Brain microvascular endothelial cell (primary cell): ENCODE results near the gene C9orf72.
A peak's percentile ranks its signal among the peaks of the same experiment; 100 is the strongest.

Source experiments
- DNase-seq: peaks from one replicate; pipeline ENCODE4 v3.0.0-alpha.2; 2020
- H3K27ac ChIP-seq: fragments of 250-450 bp; sonication (Bioruptor Pico); 2 replicates; pipeline ENCODE4 v1.5.1; 2020; ENCODE audit warnings: mild to moderate bottlenecking, moderate library complexity
- H3K27me3 ChIP-seq: fragments of 250-450 bp; sonication (Bioruptor Pico); replicated peaks from 2 replicates; pipeline ENCODE4 v1.5.1; 2020; ENCODE audit warnings: mild to moderate bottlenecking
- H3K36me3 ChIP-seq: fragments of 250-450 bp; sonication (Bioruptor Pico); replicated peaks from 2 replicates; pipeline ENCODE4 v1.5.1; 2020; ENCODE audit warnings: mild to moderate bottlenecking
- H3K4me3 ChIP-seq: 2 replicates; pipeline ENCODE4 v1.5.1; 2011; ENCODE audit warnings: low read depth, mild to moderate bottlenecking, control low read depth, low read length, moderate library complexity
- in situ Hi-C: cut with HindIII; loops from 2 replicates; pipeline ENCODE4 v1.10.0; 2017; ENCODE audit warnings: low sequenced_read_pairs, low pct_ligation_motif_present
- TF ChIP-seq, protein P1 (sequence below): IDR thresholded peaks from 2 replicates; pipeline ENCODE4 v1.5.1; 2011; ENCODE audit warnings: low read depth, mild to moderate bottlenecking, moderate library complexity, low read length, control low read depth, inconsistent platforms; ENCODE audit errors: missing control alignments

The C9orf72 gene

DNA sequence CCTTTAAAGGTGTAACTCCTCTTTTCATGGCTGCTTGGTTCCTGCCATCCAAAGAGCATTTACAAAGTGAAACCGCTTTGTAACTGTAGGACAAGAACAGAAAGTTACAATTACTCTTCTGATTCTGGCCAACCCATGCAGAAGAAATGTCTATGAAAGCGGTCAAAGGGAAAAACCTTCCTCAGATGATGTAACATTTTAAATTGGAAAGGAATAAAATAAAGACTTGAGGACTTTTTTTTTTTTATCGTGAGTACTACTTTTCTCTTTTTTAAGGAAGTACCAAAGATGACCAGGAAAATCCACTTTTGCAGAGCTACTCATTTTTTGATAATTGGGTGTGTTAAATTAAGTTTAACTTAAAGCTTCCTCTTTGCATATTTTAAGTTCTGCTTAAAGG is 13.0 kb upstream of the C9orf72 start:
- in situ Hi-C loops = no loop called here
- H3K36me3 ChIP-seq = no peaks in the 10 kb centered on the region

DNA sequence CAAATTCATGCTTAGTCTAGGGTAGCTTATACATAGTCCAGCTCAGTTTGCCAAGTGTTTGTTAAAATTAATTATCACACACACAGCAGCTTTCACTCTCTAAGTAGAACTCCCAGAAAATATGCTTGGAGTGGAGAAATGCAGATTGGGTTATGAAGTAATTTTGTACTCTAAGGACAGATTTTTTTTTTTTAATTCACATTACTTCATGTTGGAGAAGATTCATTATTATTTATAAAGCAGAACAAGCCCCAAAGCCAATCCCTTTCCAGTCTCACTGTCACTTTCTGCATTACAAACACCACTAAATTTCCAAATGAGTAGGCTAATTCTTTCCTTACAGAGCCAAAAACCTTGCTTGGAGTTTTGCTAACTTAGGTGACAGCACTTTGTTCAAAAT is 11.7 kb upstream of the C9orf72 start:
- Histone ChIP-seq H3K27ac (no peak overlapping the region), H3K27me3 (no peaks in the 10 kb centered on the region), H3K4me3 (no peak overlapping the region), H3K36me3 (no peaks in the 10 kb centered on the region)
- TF ChIP-seq, protein P1, sequence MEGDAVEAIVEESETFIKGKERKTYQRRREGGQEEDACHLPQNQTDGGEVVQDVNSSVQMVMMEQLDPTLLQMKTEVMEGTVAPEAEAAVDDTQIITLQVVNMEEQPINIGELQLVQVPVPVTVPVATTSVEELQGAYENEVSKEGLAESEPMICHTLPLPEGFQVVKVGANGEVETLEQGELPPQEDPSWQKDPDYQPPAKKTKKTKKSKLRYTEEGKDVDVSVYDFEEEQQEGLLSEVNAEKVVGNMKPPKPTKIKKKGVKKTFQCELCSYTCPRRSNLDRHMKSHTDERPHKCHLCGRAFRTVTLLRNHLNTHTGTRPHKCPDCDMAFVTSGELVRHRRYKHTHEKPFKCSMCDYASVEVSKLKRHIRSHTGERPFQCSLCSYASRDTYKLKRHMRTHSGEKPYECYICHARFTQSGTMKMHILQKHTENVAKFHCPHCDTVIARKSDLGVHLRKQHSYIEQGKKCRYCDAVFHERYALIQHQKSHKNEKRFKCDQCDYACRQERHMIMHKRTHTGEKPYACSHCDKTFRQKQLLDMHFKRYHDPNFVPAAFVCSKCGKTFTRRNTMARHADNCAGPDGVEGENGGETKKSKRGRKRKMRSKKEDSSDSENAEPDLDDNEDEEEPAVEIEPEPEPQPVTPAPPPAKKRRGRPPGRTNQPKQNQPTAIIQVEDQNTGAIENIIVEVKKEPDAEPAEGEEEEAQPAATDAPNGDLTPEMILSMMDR = no peak
- no peak for DNase-seq
- in situ Hi-C loops = no loop called here

More for the DNA sequence above, 13.0 kb upstream of the C9orf72 start:
- H3K27ac ChIP-seq = no peak overlapping the region
- no peaks in the 10 kb centered on the region for H3K27me3 ChIP-seq
- H3K4me3 ChIP-seq = no peak overlapping the region
- TF ChIP-seq, protein P1 = no peak
- no peak for DNase-seq

DNA sequence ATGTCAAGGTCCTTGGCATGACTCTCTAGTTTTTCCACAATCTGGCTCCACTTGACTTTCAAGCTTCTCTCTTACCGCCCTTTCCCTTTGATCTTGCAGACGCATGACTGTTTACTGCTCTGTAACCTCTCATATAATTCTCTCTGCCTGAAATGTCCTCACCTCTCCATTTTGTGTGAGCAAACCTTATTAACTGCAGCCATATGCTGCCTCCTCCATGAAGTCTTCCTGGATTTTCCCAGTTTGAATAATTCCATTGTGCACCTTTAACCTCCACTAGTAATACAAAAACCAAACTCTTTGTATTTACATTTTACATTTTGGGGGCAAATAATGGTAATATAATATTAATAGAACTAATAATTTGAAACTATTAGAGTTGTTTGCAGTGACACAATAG is 9.5 kb upstream of the C9orf72 start:
- no peak for DNase-seq
- Histone ChIP-seq H3K27ac (no peak overlapping the region), H3K4me3 (no peak overlapping the region), H3K27me3 (no peaks in the 10 kb centered on the region), H3K36me3 (no peaks in the 10 kb centered on the region)
- TF ChIP-seq, protein P1 = no peak
- in situ Hi-C loops = no loop called here

DNA sequence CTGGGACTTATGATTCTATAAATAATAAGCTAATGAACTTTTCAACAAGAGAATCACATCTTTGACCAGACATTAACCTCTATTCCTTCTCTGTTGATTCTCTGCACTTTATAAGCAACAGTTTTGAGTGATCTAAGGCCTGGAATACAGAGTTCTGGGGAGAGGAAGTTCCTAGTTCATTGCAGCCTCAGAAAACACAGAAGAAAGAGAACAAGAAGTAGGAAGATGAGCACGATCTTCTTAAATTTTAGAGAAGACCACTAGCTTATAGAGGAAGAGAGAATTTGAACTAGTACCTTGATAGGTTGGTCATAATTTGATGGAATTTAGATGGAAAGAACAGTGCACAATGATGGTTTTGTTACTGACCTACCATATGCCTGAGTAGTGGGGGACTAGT is 8.5 kb upstream of the C9orf72 start:
- no peak overlapping the region for H3K4me3 ChIP-seq
- H3K36me3 ChIP-seq = no peaks in the 10 kb centered on the region
- no peak for DNase-seq
- TF ChIP-seq, protein P1 = no peak
- in situ Hi-C loops = no loop called here
- H3K27ac ChIP-seq = no peak overlapping the region
- no peaks in the 10 kb centered on the region for H3K27me3 ChIP-seq

DNA sequence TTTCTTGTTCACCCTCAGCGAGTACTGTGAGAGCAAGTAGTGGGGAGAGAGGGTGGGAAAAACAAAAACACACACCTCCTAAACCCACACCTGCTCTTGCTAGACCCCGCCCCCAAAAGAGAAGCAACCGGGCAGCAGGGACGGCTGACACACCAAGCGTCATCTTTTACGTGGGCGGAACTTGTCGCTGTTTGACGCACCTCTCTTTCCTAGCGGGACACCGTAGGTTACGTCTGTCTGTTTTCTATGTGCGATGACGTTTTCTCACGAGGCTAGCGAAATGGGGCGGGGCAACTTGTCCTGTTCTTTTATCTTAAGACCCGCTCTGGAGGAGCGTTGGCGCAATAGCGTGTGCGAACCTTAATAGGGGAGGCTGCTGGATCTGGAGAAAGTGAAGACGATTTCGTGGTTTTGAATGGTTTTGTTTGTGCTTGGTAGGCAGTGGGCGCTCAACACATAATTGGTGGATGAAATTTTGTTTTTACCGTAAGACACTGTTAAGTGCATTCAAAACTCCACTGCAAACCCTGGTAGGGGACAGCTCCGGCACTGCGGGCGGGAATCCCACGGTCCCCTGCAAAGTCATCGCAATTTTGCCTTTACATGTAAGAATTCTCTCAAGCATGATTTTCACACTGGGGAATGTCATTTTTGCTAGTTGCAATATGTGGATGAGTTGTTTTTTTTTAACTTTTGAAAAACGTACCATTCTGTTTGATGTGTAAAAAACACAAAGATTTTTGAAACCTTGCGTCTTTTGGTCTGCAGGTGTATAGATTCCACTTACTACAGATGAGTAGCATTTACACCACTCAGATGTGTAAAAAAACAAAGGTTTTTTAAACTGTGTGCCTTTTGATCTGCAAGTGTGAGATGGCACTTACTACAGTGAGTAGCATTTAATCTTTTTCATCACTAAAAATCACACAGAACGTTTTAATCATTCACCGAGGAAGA is 631 bp upstream of the C9orf72 start:
- Histone ChIP-seq H3K27ac (peak overlapping the region; percentile 85), H3K36me3 (no peaks in the 10 kb centered on the region), H3K4me3 (peak overlapping the region; percentile 71), H3K27me3 (no peaks in the 10 kb centered on the region)
- in situ Hi-C loops = no loop called here
- peak; percentile 100 for DNase-seq
- TF ChIP-seq, protein P1 = no peak
